Measurements from ENCODE around the gene SRPX2. TPM values are rescaled to one million over a fixed set of nuclear protein-coding genes. Genes with fewer than 3 reads are reported as not detected.
A peak's percentile ranks its signal among the peaks of the same experiment; 100 is the strongest.

Gene SRPX2
- total RNA-seq, 1 donor from 2014 or later, result 39.3 TPM

DNA sequence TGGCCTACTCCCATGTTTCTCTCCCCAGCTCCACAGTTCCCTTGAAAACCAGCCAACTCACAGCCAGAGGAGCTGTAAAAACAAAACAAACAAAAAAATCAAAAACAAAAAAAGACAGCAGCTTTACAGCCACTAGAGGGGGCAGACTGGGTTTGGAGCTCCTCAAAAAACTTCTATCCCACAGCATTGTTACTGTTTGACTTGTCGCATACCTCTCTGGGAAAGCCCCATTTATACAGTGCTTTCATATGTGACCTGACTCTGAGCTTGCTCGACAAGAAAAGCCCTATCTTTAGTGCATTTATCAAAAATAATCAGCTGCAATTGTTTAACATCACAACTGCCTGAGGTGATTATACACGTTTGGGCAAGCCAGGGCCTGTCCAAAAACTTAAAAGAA lies 29.0 kb upstream of the SRPX2 start:
- Histone ChIP-seq H3K4me3 (ENCODE audit: insufficient read depth, low read depth, low read length) (no peak overlapping the region), H3K36me3 (ENCODE audit: insufficient read depth, low read length) (no peaks in the 10 kb centered on the region), H4K20me1 (ENCODE audit: insufficient read depth, low read length) (no peaks in the 10 kb centered on the region), H3K4me1 (ENCODE audit: insufficient read depth, low read length) (peaks cover 2% of the 10 kb centered on the region), H3K9ac (ENCODE audit: low read length) (no peak overlapping the region), H2AFZ (ENCODE audit: low read depth, low read length) (no peak overlapping the region), H3K79me2 (ENCODE audit: insufficient read depth, low read length) (no peaks in the 10 kb centered on the region), H3K27me3 (ENCODE audit: insufficient read depth, low read length) (no peaks in the 10 kb centered on the region), H3K27ac (ENCODE audit: low read depth, low read length) (no peak overlapping the region), H3K9me3 (ENCODE audit: insufficient read depth, low read depth, low read length) (no peaks in the 10 kb centered on the region), H3K4me2 (ENCODE audit: low read length) (peak overlapping the region; percentile 11)
- Mint-ChIP-seq H3K27me3 (ENCODE audit: low read depth, unreplicated experiment) (no peaks in the 10 kb centered on the region), H3K27ac (ENCODE audit: unreplicated experiment) (peak overlapping the region; percentile 62), H3K4me1 (ENCODE audit: low read depth, unreplicated experiment) (peaks cover 2% of the 10 kb centered on the region), H3K9me3 (ENCODE audit: unreplicated experiment) (no peaks in the 10 kb centered on the region), H3K36me3 (ENCODE audit: low read depth, unreplicated experiment) (no peaks in the 10 kb centered on the region), H3K4me3 (ENCODE audit: unreplicated experiment) (no peak overlapping the region)
- FAIRE-seq (no peak), DNase-seq (ENCODE audit: low read depth) (peak; percentile 57)
- TF ChIP-seq EZH2 (IDR thresholded peaks at IDR 0.05; ENCODE audit: insufficient read depth, low read length), result no peak
- TF ChIP-seq, protein P1, sequence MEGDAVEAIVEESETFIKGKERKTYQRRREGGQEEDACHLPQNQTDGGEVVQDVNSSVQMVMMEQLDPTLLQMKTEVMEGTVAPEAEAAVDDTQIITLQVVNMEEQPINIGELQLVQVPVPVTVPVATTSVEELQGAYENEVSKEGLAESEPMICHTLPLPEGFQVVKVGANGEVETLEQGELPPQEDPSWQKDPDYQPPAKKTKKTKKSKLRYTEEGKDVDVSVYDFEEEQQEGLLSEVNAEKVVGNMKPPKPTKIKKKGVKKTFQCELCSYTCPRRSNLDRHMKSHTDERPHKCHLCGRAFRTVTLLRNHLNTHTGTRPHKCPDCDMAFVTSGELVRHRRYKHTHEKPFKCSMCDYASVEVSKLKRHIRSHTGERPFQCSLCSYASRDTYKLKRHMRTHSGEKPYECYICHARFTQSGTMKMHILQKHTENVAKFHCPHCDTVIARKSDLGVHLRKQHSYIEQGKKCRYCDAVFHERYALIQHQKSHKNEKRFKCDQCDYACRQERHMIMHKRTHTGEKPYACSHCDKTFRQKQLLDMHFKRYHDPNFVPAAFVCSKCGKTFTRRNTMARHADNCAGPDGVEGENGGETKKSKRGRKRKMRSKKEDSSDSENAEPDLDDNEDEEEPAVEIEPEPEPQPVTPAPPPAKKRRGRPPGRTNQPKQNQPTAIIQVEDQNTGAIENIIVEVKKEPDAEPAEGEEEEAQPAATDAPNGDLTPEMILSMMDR (IDR thresholded peaks at IDR 0.05; ENCODE audit: insufficient read depth, low read depth, low read length), result peak; percentile 50

GRCh38 chrX:100623001-100623400 lies 21.0 kb upstream of the SRPX2 start:
- TF ChIP-seq EZH2 (IDR thresholded peaks at IDR 0.05; ENCODE audit: insufficient read depth, low read length), result no peak
- TF ChIP-seq, protein P1 (IDR thresholded peaks at IDR 0.05; ENCODE audit: insufficient read depth, low read depth, low read length), result no peak
- H3K9me3 Mint-ChIP-seq (ENCODE audit: unreplicated experiment), result peaks cover 1% of the 10 kb centered on the region

DNA sequence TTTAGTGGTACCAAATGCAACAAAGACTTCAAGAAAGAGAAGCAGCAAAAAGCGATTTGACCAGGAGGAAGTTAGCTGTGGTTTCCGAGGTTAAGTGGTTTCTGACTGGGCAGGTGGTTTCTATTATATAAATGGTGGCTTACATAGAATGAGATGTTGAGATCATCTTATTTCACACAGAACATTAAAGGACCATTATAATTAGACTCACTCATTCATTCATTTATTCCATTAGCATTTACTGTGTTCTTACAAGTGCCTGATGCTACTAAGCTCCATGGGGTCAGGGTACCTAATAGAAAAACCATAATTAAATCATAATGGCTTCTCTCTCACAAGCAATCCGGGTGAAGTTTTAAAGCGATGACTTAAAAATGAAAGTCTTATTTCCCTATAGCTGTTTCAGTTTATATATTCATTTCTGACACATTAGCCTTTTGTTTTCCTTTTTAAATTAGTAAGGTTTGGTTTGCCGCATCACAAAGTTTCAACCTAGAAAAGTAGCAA lies 18.0 kb upstream of the SRPX2 start:
- Histone ChIP-seq H3K9me3 (ENCODE audit: insufficient read depth, low read depth, low read length) (no peaks in the 10 kb centered on the region), H3K79me2 (ENCODE audit: insufficient read depth, low read length) (no peaks in the 10 kb centered on the region), H3K4me3 (ENCODE audit: insufficient read depth, low read depth, low read length) (no peak overlapping the region), H4K20me1 (ENCODE audit: insufficient read depth, low read length) (no peaks in the 10 kb centered on the region), H3K27me3 (ENCODE audit: insufficient read depth, low read length) (no peaks in the 10 kb centered on the region), H2AFZ (ENCODE audit: low read depth, low read length) (no peak overlapping the region), H3K9ac (ENCODE audit: low read length) (no peak overlapping the region), H3K36me3 (ENCODE audit: insufficient read depth, low read length) (no peaks in the 10 kb centered on the region), H3K4me1 (ENCODE audit: insufficient read depth, low read length) (no peaks in the 10 kb centered on the region), H3K4me2 (ENCODE audit: low read length) (no peak overlapping the region), H3K27ac (ENCODE audit: low read depth, low read length) (no peak overlapping the region)
- Mint-ChIP-seq H3K4me3 (ENCODE audit: unreplicated experiment) (no peak overlapping the region), H3K27ac (ENCODE audit: unreplicated experiment) (no peak overlapping the region), H3K27me3 (ENCODE audit: low read depth, unreplicated experiment) (no peaks in the 10 kb centered on the region), H3K4me1 (ENCODE audit: low read depth, unreplicated experiment) (peaks cover 6% of the 10 kb centered on the region), H3K36me3 (ENCODE audit: low read depth, unreplicated experiment) (no peaks in the 10 kb centered on the region), H3K9me3 (ENCODE audit: unreplicated experiment) (peaks cover 1% of the 10 kb centered on the region)
- TF ChIP-seq, protein P1 (IDR thresholded peaks at IDR 0.05; ENCODE audit: insufficient read depth, low read depth, low read length), result no peak
- no peak for TF ChIP-seq EZH2 (IDR thresholded peaks at IDR 0.05; ENCODE audit: insufficient read depth, low read length)
- DNase-seq (ENCODE audit: low read depth) (peak; percentile 39), FAIRE-seq (peak; percentile 96)

More at GRCh38 chrX:100623001-100623400, 21.0 kb upstream of the SRPX2 start:
- Histone ChIP-seq H3K27ac (ENCODE audit: low read depth, low read length) (no peak overlapping the region), H4K20me1 (ENCODE audit: insufficient read depth, low read length) (no peaks in the 10 kb centered on the region), H2AFZ (ENCODE audit: low read depth, low read length) (no peak overlapping the region), H3K36me3 (ENCODE audit: insufficient read depth, low read length) (no peaks in the 10 kb centered on the region), H3K4me1 (ENCODE audit: insufficient read depth, low read length) (no peaks in the 10 kb centered on the region), H3K4me3 (ENCODE audit: insufficient read depth, low read depth, low read length) (no peak overlapping the region), H3K9ac (ENCODE audit: low read length) (no peak overlapping the region), H3K27me3 (ENCODE audit: insufficient read depth, low read length) (no peaks in the 10 kb centered on the region), H3K9me3 (ENCODE audit: insufficient read depth, low read depth, low read length) (no peaks in the 10 kb centered on the region), H3K79me2 (ENCODE audit: insufficient read depth, low read length) (no peaks in the 10 kb centered on the region), H3K4me2 (ENCODE audit: low read length) (no peak overlapping the region)
- DNase-seq (ENCODE audit: low read depth), result no peak
- no peak overlapping the region for H3K4me3 Mint-ChIP-seq (ENCODE audit: unreplicated experiment)
- FAIRE-seq, result no peak
- no peaks in the 10 kb centered on the region for H3K36me3 Mint-ChIP-seq (ENCODE audit: low read depth, unreplicated experiment)
- no peak overlapping the region for H3K27ac Mint-ChIP-seq (ENCODE audit: unreplicated experiment)
- peaks cover 6% of the 10 kb centered on the region for H3K4me1 Mint-ChIP-seq (ENCODE audit: low read depth, unreplicated experiment)
- no peaks in the 10 kb centered on the region for H3K27me3 Mint-ChIP-seq (ENCODE audit: low read depth, unreplicated experiment)
